ENCODE measurements around the gene GTF2H3. TPM values are rescaled to one million over a fixed set of nuclear protein-coding genes. Genes with fewer than 3 reads are reported as not detected.
A peak's percentile ranks its signal among the peaks of the same experiment; 100 is the strongest.

The GTF2H3 gene
- total RNA-seq = 22.9 and 31.4 TPM in 2 replicates

DNA sequence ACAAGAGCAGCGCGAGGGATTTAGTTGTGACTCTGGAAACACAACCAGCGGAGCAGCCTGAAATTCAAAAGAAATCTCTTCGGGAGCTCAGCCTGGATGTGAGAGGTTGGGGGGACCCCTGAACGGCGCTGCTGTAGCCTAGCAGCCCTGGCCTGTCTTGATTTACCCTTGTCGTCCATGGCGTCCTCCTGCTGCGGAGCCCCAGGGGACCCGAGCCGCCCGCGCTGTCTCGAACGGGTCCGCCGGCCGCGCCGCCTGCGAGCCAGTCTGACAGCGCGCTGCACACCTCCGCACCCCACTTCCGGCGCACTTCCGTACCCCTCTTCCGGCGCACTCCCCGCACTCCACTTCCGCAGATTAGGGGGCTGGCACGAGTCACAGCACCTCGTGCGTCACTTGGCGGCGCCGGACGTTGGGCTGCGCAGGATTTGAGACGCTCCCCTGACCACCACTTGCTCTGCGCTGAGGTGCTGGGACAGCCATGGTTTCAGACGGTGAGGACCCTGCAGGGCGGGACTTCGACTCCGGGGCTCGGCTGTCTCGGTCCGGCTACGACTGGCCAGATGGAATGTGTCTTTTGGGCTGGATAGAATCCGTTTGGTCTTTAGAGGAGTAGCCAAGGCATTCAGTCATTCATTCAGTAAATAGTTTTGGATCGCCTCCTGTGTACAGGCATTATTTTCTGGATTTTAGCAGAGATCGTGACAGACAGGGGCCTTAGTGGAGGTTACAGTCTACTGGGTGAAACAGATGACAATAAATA lies at the start of gene GTF2H3, which contains the start of gene EIF2B1:
Gene GTF2H3, plus strand, starts transcription at position 451 of the 763 bp plus-strand sequence. Its CDS starts 31 bp downstream, at position 482.
Gene EIF2B1, minus strand, starts transcription at position 308 of the 763 bp plus-strand sequence. Its CDS starts 129 bp downstream, at position 179.
- peak within 1 kb of the TSS; percentile 74 for H3K4me3 ChIP-seq (ENCODE audit: low read depth, low read length)
- DNase-seq (ENCODE audit: low read depth) = peak; percentile 52
- TF ChIP-seq, protein P1, sequence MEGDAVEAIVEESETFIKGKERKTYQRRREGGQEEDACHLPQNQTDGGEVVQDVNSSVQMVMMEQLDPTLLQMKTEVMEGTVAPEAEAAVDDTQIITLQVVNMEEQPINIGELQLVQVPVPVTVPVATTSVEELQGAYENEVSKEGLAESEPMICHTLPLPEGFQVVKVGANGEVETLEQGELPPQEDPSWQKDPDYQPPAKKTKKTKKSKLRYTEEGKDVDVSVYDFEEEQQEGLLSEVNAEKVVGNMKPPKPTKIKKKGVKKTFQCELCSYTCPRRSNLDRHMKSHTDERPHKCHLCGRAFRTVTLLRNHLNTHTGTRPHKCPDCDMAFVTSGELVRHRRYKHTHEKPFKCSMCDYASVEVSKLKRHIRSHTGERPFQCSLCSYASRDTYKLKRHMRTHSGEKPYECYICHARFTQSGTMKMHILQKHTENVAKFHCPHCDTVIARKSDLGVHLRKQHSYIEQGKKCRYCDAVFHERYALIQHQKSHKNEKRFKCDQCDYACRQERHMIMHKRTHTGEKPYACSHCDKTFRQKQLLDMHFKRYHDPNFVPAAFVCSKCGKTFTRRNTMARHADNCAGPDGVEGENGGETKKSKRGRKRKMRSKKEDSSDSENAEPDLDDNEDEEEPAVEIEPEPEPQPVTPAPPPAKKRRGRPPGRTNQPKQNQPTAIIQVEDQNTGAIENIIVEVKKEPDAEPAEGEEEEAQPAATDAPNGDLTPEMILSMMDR (conservative IDR thresholded peaks at IDR 0.05; ENCODE audit: low read depth, low read length) = no peak

DNA sequence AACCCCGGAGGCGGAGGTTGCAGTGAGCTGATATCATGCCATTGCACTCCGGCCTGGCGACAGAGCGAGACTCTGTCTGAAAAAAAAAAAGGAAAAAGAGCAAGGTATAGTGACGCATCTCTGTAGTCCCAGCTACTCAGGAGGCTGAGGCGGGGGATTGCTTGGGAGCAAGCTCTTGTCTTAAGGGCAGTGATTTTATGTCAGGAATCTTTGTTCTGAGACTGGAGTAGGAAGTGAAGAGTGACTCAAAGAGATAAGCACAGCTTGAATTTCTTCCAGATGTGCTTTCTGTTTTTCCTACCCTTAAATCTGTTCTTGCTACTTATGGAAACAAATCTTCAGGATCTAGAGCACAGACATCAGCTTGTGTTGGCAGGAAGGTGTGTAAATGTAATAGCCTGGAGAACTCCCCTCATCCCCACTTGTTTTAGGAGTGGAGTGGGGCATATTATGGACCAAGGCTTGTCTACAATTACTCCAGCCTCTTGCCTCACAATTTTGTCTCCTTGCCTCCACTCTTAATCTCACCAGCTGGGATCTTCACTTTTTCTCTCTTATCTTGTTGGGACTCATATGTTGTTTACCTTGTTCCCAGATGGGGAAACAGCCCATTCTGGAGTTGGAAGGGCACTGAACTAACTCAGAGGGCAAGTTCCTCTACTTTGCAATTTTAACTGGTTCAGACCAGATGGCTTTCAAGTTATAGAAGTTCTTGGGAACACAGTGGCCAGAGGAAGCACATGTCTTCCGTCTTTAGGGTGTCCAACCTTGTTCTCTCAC lies 41.7 kb upstream of the GTF2H3 start:
- DNase-seq (ENCODE audit: low read depth) = no peak
- TF ChIP-seq, protein P1 (conservative IDR thresholded peaks at IDR 0.05; ENCODE audit: low read depth, low read length) = no peak
- no peak overlapping the region for H3K4me3 ChIP-seq (ENCODE audit: low read depth, low read length)

DNA sequence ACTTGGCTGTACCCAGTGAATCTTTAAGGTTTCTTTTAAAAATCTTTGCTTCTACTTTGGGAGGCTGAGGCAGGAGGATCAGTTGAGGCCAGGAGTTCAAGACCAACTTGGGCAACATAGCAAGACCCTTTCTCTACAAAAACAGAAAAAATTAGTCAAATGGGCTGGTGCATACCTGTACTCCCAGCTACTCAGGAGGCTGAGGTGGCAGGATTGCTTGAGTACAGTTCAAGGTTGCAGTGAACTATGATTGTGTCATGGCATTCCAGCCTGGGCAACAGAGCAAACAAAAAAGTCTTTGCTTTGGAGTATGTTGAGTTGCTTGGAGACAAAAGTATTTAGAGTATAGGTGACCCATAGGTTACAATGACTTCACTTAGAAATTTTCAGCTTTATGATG lies 37.9 kb upstream of the GTF2H3 start:
- H3K4me3 ChIP-seq (ENCODE audit: low read depth, low read length) = no peak overlapping the region
- no peak for DNase-seq (ENCODE audit: low read depth)
- TF ChIP-seq, protein P1 (conservative IDR thresholded peaks at IDR 0.05; ENCODE audit: low read depth, low read length) = no peak

DNA sequence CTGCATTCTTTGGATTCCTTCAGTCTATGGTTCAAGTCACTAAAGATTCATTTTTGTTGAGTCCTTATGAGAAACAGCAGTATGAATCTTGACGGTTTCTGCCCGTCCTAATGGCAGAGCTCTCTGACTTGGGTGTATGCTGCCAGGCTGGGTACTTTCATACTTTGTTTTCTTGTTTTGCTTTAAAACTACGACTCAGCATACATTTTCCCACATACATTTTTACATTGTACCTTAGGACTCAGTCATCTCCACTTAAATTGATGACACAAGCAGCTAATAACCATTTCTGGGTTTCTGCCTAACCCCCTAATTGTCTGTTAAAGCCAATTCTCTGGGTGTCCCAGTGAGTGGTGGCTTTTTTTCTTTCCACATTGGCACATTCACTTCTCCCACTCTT lies 36.5 kb upstream of the GTF2H3 start:
- TF ChIP-seq, protein P1 (conservative IDR thresholded peaks at IDR 0.05; ENCODE audit: low read depth, low read length) = no peak
- no peak for DNase-seq (ENCODE audit: low read depth)

DNA sequence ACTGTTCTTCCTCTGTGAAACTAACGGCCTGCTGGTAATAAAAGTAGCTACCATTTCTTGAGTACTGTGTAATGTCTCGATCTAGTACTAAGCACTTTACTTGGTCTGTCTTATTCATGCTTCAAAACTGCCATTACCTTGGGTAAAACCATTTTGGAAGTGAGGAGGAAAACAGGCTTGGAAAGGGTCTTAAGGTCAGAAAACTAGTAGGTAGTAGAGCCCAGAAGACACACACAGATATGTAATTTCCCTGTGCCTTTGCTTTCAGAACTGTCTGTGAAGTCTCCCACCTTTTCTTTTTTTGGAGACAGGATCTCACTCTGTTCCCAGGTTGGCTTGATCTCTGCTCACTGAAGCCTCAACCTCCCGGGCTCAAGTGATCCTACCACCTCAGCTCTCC lies 35.1 kb upstream of the GTF2H3 start:
- no peak for DNase-seq (ENCODE audit: low read depth)
- H3K4me3 ChIP-seq (ENCODE audit: low read depth, low read length) = no peak overlapping the region
- TF ChIP-seq, protein P1 (conservative IDR thresholded peaks at IDR 0.05; ENCODE audit: low read depth, low read length) = no peak

More for the DNA sequence above, 36.5 kb upstream of the GTF2H3 start:
- H3K4me3 ChIP-seq (ENCODE audit: low read depth, low read length) = no peak overlapping the region

DNA sequence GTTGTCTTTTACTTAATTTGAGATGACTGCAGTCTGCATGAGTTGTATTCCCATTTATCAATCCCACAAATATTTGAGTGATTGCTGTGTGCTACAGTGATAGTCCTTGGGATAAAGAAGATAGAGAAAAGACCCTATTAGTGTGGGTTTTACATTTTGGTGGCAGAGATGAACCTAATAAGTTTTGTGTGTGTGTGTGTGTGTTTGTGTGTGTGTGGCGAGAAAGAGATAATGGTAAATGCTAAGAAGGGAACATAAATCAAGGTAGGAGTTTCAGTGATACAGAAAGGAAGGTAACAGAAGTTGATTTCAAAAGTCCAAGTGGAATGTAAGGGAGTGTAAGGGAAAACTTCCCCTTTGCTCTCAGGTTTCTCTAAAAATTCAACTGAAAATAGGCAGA lies 34.3 kb upstream of the GTF2H3 start:
- TF ChIP-seq, protein P1 (conservative IDR thresholded peaks at IDR 0.05; ENCODE audit: low read depth, low read length) = no peak
- H3K4me3 ChIP-seq (ENCODE audit: low read depth, low read length) = no peak overlapping the region
- no peak for DNase-seq (ENCODE audit: low read depth)

Measured in epithelial cell of proximal tubule (primary cell).